ENCODE data around the gene RPL36AL.
"Not testable (repeated sequence)": the region's sequence is repeated elsewhere in the genome, so short reads cannot be mapped to it uniquely, and the experiment has no call there.

Gene RPL36AL

DNA sequence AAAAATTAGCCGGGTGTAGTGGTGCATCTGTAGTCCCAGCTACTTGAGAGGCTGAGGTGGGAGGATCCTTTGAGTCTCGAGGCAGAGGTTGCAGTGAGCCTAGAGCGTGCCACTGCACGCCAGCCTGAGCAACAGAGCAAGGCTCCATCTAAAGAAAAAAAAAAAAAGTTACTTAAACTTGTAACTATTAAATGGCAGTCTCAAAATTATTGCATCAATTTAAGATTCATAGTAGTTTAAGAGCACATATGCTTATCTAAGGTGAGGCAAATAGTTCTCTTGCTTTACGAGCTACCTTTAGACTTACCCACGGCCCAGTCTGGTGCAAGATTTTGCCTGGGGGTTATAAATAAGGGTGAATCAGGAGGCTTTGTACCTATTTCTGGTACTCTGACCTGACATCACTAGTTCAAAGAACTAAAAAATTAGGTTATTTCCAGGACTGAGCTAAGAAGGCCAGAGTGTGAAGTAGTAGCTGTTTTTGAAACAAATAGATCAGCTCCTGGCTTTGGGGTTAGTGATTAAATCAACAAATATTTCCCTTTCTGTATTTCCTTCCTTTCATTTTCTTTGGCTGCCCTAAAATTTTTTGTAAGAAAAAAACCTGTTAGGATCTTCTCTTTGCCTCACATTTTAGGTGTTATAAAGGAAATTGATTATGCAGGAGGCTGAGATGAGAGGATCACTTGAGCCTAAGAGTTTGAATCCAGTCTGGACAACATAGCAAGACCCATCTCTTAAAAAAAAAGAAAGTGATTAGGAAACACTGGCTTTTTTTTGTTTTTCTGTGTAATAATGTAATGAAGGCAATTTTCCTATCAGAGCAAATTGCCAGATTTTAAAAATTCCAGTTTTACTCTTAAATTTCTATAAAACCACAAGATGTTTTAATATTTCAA is 3.8 kb upstream of the RPL36AL start:
- TF ChIP-seq CTCF (conservative IDR thresholded peaks at IDR 0.05; ENCODE audit: low read depth, low read length) = no peak
- H3K4me3 ChIP-seq (ENCODE audit: low read depth, low read length) = no peak overlapping the region
- DNase-seq (ENCODE audit: low read depth) = no peak

DNA sequence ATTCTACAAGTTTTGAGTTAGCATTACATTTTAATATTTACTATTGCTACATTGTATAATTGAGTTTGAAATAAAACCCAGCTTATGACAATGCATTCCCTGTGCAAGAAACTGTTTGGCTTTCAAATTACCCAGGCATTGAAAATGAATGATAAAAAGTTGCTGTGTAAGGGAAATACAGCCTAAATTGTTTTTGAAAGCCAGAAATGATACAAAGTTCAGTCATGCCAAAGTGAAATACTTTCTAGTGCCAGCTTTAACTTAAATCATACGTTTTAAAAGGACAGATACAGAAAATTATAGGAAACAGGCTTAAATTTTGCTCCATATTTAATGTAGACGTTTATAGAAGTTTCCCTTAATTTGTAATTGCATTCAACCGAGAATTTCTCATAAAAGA is 3.0 kb upstream of the RPL36AL start:
- no peak for DNase-seq (ENCODE audit: low read depth)
- H3K4me3 ChIP-seq (ENCODE audit: low read depth, low read length) = peak overlapping the region; percentile 94
- TF ChIP-seq CTCF (conservative IDR thresholded peaks at IDR 0.05; ENCODE audit: low read depth, low read length) = no peak

- no peak for TF ChIP-seq CTCF (conservative IDR thresholded peaks at IDR 0.05; ENCODE audit: low read depth, low read length)
- peak overlapping the region; percentile 94 for H3K4me3 ChIP-seq (ENCODE audit: low read depth, low read length)
- DNase-seq (ENCODE audit: low read depth) = no peak
Observed at GRCh38 chr14:49622022-49622607, 1.7 kb upstream of the RPL36AL start.

DNA sequence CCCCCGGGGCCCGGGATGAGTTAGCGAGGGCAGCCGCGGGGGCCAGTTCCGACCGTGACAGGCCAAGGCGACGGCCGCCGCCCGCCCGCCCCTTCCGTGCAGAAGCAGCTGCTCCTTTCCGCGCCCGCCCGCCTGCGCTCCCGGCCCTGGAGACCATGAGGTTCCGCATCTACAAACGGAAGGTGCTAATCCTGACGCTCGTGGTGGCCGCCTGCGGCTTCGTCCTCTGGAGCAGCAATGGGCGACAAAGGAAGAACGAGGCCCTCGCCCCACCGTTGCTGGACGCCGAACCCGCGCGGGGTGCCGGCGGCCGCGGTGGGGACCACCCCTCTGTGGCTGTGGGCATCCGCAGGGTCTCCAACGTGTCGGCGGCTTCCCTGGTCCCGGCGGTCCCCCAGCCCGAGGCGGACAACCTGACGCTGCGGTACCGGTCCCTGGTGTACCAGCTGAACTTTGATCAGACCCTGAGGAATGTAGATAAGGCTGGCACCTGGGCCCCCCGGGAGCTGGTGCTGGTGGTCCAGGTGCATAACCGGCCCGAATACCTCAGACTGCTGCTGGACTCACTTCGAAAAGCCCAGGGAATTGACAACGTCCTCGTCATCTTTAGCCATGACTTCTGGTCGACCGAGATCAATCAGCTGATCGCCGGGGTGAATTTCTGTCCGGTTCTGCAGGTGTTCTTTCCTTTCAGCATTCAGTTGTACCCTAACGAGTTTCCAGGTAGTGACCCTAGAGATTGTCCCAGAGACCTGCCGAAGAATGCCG is 872 bp upstream of the RPL36AL start:
- H3K4me3 ChIP-seq (ENCODE audit: low read depth, low read length) = peak overlapping the region; percentile 94
- TF ChIP-seq CTCF (conservative IDR thresholded peaks at IDR 0.05; ENCODE audit: low read depth, low read length) = no peak
- no peak for DNase-seq (ENCODE audit: low read depth)

GRCh38 chr14:49619730-49620129 is 696 bp downstream of the RPL36AL start:
- TF ChIP-seq CTCF (conservative IDR thresholded peaks at IDR 0.05; ENCODE audit: low read depth, low read length) = no peak
- DNase-seq (ENCODE audit: low read depth) = no peak
- H3K4me3 ChIP-seq (ENCODE audit: low read depth, low read length) = peak overlapping the region; percentile 94

DNA sequence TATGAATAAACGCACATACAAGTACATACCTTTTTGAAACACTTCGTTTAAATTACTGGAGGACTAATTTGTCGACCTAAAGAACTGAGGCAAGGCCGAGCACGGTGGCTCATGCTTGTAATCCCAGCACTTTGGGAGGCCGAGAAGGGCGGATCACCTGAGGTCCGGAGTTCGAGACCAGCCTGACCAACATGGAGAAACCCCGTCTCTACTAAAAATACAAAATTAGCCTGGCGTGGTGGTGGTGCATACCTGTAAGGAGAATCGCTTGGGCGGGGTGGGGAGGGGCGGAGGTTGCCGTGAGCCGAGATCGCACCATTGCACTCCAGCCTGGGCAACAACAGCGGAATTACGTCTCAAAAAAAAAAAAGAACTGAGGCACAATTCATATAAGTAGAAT is 1.2 kb downstream of the RPL36AL start:
- not testable (repeated sequence) for DNase-seq (ENCODE audit: low read depth)
- peak overlapping the region; percentile 94 for H3K4me3 ChIP-seq (ENCODE audit: low read depth, low read length)

DNA sequence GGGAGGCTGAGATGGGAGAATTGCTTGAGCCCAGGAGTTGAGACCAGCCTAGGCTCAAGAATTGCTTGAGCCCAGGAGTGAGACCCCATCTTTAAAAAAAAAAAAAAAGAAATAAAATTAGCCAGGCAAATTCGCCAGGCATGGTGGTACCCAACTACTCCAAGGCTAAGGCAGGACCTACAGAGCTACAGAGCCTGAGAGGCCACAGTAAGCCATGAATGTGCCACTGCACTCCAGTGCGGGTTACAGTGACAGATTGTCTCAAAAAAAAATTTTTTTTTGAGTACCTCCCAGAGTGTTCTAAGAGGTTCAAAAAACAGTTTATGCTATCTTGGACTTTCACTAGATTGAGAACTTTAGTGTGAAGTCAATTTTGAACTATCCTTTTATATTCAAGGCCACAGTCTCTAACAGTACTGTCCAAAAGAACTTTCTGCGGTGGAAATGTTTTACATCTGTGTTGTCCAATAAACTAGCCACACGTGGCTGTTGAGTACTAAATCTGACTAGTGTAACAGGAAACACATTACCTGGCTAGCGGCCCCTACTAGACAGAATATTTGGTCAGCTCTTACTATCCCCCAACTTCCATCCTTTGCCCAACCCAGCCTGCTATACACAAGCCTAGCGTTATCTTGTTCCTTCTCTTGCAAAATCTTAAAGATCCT is 2.4 kb downstream of the RPL36AL start:
- no peak for DNase-seq (ENCODE audit: low read depth)
- no peak overlapping the region for H3K4me3 ChIP-seq (ENCODE audit: low read depth, low read length)
- no peak for TF ChIP-seq CTCF (conservative IDR thresholded peaks at IDR 0.05; ENCODE audit: low read depth, low read length)
